Hippocampal formation (tissue), 2 donors: ENCODE results near the gene TMEM250.
"Not testable (repeated sequence)": the region's sequence is repeated elsewhere in the genome, so short reads cannot be mapped to it uniquely, and the experiment has no call there.

Source experiments
- DNase-seq, 2 donors: peaks; one replicate each; lab custom pipeline; 2025; lab: John Stamatoyannopoulos, UW

Gene TMEM250, protein sequence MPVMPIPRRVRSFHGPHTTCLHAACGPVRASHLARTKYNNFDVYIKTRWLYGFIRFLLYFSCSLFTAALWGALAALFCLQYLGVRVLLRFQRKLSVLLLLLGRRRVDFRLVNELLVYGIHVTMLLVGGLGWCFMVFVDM

GRCh38 chr9:136118320-136119060 is at the start of gene TMEM250:
TMEM250 (minus strand) TSS chr9:136118875; CDS start chr9:136116900, 1,975 bp downstream.
- peak; percentile 85 to 90 for DNase-seq

GRCh38 chr9:136163248-136163850 is 44.7 kb upstream of the TMEM250 start:
- DNase-seq, result no peak

DNA sequence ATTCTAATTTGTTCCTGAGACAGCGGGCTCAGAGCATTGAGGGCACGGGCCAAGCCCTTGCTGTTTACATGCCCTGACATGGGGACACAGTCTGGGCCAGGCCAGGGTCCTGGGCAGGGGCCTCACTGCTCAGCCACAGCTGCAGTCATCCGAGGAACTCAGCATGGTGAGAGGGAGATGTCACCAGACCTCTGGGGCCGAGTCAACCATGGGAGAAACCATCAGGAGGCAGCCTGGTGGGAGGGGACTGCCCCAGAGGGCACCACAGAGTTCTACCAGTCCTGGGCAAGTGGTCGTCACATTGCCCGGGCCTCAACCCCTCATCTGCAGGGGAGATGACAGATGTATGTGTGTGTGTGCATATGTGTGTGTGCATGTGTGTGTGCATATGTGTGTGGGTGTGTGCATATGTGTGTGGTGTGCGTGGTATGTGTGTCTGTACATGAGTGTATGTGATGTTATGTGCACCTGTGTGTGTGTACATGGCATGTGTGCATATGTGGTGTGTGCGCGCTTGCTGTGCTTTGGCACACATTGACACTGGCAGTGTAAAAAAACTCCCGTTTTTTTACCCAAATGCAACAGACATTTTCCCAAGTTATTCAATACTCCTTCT is 42.4 kb upstream of the TMEM250 start:
- no peak for DNase-seq

DNA sequence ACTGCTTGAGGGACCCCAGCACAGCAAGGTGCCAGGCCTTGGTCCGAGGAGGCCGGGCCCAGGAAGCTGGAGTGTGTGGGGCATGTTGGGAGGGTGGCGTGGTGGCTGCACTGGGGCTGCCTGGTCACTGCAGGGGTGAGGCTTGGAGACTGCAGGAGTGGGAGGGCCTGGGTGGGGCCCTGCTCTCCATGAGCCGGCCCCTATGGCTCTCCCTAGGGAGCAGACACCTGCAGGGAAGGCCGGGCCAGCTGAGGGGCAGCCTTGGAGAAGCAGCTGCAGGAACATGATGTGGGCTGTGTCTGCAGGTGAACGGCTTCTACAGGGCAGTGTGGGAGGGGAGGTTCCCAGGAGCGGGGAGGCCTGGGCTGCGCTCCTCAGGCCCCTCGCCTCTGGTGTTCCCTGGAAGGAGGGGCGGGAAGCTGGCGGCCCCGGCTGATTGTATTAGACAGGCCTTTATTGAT is 41.7 kb upstream of the TMEM250 start:
- DNase-seq, result no peak

DNA sequence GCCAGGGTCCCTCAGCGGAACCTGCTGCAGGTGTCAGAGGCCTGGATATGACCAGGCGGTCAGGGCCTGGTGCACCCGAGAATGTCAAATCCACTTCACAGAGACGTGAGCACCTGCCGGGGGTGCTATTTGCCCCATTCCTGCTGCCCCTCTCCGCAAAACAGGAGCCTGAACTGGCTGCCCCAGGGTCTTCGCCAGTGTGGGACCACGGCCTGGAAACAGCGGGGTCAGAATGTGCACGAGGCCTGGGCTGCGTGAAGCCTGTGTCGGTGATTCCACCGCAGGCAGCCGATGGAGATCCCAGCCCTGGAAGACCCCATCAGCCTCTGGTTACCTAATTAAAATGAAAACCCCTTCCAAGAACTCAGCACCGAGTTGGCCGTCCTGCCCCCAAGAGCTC is 41.2 kb upstream of the TMEM250 start:
- DNase-seq, result no peak

DNA sequence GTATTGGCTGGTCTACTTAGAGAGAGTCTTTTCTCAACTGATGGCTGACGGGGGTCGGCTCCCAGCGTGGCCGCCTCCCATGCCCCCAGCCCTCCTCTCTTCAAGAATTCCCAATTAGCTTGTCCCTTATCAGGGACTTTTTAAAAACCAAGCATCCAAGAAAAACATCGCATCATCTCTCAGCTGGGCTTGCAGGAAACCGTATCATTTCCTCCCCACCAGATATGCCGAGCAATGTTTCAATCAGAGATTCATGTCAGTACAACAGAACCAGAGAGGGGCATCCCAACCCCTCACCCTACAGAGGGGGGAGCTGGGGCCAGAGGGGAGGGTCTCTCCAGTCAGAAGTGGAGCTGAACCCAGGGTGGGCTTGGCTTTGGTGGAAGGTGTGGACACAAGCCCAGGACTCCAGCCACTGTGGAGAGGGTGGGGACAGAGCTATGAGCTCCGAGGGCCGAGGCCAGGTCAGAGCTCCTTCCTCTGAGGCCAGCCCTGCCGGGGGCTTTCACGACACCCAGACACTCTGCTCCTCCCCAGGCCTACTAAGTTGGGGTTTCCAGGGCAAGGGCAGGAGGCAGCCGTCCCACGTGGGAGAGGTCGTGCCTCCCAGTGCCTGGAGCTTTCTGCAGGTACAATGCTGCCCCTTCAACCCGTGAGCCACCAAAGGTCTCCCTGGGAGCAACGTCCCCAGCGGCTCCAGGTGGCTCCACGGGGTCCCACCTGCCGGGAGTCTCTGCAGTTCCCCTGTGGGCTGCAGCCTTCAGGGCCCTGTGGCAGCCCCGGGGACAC is 39.0 kb upstream of the TMEM250 start:
- no peak for DNase-seq

- DNase-seq, result no peak
Measured at GRCh38 chr9:136156209-136157120, 37.8 kb upstream of the TMEM250 start.

- no peak for DNase-seq
Measured at GRCh38 chr9:136155576-136155975, 36.9 kb upstream of the TMEM250 start.

DNA sequence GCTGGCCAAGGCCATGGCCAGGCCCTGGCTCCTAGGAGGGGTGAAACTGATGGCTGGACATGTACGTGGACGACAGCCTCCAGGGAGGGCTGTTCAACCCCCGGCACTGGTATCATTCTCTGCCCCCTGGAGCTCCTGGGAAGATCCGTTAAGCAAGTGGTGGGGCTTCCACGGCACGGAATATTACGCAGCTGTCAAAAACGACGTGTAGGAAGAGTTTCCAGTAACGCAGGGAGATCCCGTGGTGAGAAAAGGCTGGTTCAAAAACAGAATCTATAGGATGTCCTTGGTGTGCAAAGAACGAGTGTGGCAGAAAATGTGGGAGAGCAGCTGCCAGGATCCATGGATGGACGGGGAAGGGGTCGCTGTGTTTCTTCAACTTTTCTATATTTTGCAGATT is 36.3 kb upstream of the TMEM250 start:
- DNase-seq, result no peak

DNA sequence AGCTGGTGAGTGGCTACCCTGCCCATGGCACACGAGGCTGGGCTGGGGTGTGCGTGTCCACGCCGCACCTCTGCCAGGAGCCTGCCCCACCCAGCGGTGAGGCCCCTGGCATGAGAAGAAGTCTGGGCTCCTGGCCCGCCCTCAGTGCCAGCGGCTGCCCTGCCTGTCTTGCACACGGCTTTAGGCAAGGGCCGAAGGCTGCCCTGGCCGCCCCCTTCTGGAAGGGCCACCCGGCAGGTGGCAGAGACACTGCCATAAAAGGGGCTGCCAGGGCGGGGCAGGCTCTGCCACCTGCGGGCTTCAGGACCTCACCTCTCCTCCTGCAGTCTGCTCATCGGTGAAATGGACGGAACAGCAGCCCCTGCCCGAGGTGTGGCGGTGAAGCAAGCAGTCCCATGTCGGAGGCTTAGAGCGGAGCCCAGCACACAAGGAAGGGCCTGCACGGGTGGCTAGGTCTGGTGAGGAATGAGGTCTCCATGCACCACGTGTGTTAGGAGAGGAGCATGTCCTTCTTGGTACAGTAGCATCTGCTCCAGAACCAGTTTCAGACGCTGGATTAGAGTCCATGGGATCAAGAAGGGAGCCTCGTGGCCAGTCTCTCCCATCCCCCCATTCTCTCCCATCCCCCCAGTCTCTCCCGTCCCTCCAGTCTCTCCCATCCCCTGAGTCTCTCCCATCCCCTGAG is 34.8 kb upstream of the TMEM250 start:
- DNase-seq, result no peak

DNA sequence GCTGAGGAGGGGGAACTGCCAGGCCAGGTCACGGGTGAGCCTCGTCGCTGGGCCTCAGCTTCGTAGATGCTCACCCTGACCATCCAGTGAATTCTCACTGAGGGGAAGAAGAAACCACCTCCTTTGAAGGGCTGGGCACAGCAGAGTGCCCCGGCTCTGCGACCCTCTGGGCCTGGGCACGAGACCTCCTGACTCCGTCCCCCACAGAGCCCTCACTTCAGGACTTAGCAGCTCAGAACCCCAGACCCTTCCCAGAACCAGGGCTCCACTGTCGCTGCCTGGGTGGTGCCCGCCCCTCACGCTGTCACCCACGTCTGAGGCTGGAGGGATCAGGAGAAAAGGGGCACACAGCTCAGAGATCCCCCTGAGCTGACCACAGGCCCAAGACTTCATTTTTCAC is 34.3 kb upstream of the TMEM250 start:
- no peak for DNase-seq

- DNase-seq, result no peak
Measured at GRCh38 chr9:136152543-136152866, 33.8 kb upstream of the TMEM250 start.

- no peak for DNase-seq
Measured at GRCh38 chr9:136151848-136152542, 33.3 kb upstream of the TMEM250 start.

- DNase-seq, result no peak
Measured at GRCh38 chr9:136151214-136151804, 32.6 kb upstream of the TMEM250 start.

- not testable (repeated sequence) for DNase-seq
Measured at GRCh38 chr9:136150664-136151213, 32.1 kb upstream of the TMEM250 start.

GRCh38 chr9:136149853-136150252 is 31.2 kb upstream of the TMEM250 start:
- no peak for DNase-seq

DNA sequence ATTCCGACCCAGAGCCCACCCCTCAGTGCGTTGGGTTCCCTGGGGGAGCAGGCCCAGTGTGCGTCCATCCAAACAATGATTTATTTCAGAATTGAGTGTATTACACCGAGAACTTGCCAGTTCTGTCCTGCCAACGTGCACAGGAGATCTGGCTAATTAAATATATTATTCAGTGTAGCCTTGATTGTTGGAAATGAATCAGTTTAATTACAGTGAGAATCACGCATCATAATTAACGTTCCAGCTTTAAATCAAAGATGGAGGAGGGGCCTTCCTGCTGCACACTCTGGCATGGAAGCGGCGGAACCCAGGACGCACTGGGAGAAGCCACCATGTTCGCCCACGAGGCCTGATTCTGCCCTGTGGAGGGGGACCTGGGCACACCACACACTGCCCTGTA is 30.7 kb upstream of the TMEM250 start:
- no peak for DNase-seq

- DNase-seq, result no peak
Measured at GRCh38 chr9:136148766-136149165, 30.1 kb upstream of the TMEM250 start.
